Fibroblast of lung (primary cell): Measurements from ENCODE around the gene GRB10.

Experiments
- EZH2 ChIP-seq: IDR thresholded peaks from 2 replicates; pipeline ENCODE4 v1.5.1; 2012; ENCODE audit warnings: low read length, control low read depth, mild to moderate bottlenecking; ENCODE audit errors: missing control alignments
- TF ChIP-seq, protein P1 (sequence below), 2 donors: IDR thresholded peaks in 1 of 2; conservative IDR thresholded peaks in 1 of 2; 1 replicate in 1 of 2; 2 replicates in 1 of 2; pipeline ENCODE4 v1.5.1; 2011 to 2012; ENCODE audit warnings: low read length in 2 of 2, control low read depth in 1 of 2, inconsistent platforms in 1 of 2, low read depth in 1 of 2, mild to moderate bottlenecking in 1 of 2

DNA sequence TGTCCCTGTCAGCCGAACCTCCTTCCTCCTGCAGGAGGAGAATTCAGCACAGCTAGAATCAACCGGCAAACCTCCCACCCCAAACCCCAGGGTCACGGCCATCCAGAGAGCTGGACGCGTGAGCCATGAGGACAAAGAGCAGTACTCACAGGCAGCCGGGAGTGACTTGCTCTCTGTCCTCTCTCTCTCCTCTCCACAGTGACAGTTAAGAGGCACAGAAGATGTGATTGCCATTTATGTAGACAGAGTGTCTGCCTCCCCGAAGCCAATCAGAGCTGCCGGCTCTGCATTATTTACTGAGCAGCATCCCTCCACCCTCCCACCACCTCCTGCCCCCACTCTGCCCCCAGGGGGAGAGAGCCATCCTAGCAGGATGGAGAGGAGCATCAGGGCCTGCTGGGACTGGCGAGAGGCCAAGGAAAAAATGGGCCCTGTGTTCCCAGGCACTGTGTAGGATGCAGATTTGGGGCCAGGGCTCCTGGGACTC, 221.8 kb downstream of the GRB10 start:
- no peak for TF ChIP-seq EZH2
- TF ChIP-seq, protein P1, sequence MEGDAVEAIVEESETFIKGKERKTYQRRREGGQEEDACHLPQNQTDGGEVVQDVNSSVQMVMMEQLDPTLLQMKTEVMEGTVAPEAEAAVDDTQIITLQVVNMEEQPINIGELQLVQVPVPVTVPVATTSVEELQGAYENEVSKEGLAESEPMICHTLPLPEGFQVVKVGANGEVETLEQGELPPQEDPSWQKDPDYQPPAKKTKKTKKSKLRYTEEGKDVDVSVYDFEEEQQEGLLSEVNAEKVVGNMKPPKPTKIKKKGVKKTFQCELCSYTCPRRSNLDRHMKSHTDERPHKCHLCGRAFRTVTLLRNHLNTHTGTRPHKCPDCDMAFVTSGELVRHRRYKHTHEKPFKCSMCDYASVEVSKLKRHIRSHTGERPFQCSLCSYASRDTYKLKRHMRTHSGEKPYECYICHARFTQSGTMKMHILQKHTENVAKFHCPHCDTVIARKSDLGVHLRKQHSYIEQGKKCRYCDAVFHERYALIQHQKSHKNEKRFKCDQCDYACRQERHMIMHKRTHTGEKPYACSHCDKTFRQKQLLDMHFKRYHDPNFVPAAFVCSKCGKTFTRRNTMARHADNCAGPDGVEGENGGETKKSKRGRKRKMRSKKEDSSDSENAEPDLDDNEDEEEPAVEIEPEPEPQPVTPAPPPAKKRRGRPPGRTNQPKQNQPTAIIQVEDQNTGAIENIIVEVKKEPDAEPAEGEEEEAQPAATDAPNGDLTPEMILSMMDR (conservative IDR thresholded peaks at IDR 0.05 in 1 of 2, IDR thresholded peaks at IDR 0.05 in 1 of 2; ENCODE audit: low read depth in 1 of 2, low read length in 2 of 2) = no peak
